Measurements from ENCODE around the gene GALK2.

The GALK2 gene

GRCh38 chr15:49265911-49266310 is 95.9 kb downstream of the GALK2 start:
- Histone ChIP-seq H2BK5ac (ENCODE audit: low read length) (no peak overlapping the region), H2BK12ac (ENCODE audit: low read length) (no peak overlapping the region), H3K9me3 (replicated peaks in 1 of 2; ENCODE audit: control insufficient read depth in 2 of 2, insufficient read depth in 1 of 2, low read depth in 1 of 2, low read length in 2 of 2) (peaks cover 0 to 11% of the 10 kb centered on the region in 2 donors), H3K27ac (replicated peaks; ENCODE audit: low read length) (no peak overlapping the region), H3K4me2 (ENCODE audit: insufficient read depth, low read length, poor library complexity, severe bottlenecking) (no peak overlapping the region), H3K4me1 (ENCODE audit: control insufficient read depth in 2 of 2, insufficient read depth in 1 of 2, low read depth in 1 of 2, low read length in 2 of 2) (peaks cover 0 to 2% of the 10 kb centered on the region in 2 donors), H4K91ac (ENCODE audit: low read depth, low read length, poor library complexity) (no peak overlapping the region), H3K27me3 (ENCODE audit: control insufficient read depth in 3 of 3, insufficient read depth in 3 of 3, low read depth in 1 of 3, low read length in 3 of 3) (no peaks in the 10 kb centered on the region), H3K23ac (ENCODE audit: low read depth, low read length, poor library complexity) (no peak overlapping the region), H2BK120ac (ENCODE audit: low read depth, low read length) (no peak overlapping the region), H3K9ac (ENCODE audit: low read depth, low read length, poor library complexity) (no peak overlapping the region), H3K36me3 (replicated peaks in 1 of 2; ENCODE audit: control insufficient read depth in 2 of 2, insufficient read depth in 2 of 2, low read length in 2 of 2) (no peaks in the 10 kb centered on the region), H3K14ac (ENCODE audit: low read length) (no peak overlapping the region), H2AK5ac (ENCODE audit: low read depth, low read length) (no peak overlapping the region), H3K4me3 (ENCODE audit: low read length in 2 of 2) (no peak overlapping the region), H3K18ac (ENCODE audit: low read length) (no peak overlapping the region), H3K4ac (ENCODE audit: low read length) (no peak overlapping the region), H3K79me1 (ENCODE audit: low read depth, low read length) (peaks cover 1% of the 10 kb centered on the region), H2AFZ (ENCODE audit: low read length) (no peak overlapping the region), H4K8ac (ENCODE audit: low read depth, low read length) (no peak overlapping the region), H2BK15ac (ENCODE audit: low read length) (no peak overlapping the region)
- no peak for DNase-seq (ENCODE audit: low spot score)
- WGBS, 2 donors (ENCODE audit: extremely low coverage in 2 of 2, insufficient read length in 2 of 2, insufficient replicate concordance in 1 of 2) = no CpG with 5 or more reads among the region's 3 CpGs

- DNase-seq (ENCODE audit: low spot score) = peak; percentile 2
- no peak overlapping the region for H2BK5ac ChIP-seq (ENCODE audit: low read length)
- no peak overlapping the region for H4K91ac ChIP-seq (ENCODE audit: low read depth, low read length, poor library complexity)
- H2AK5ac ChIP-seq (ENCODE audit: low read depth, low read length) = no peak overlapping the region
- no peak overlapping the region for H3K18ac ChIP-seq (ENCODE audit: low read length)
- H3K27me3 ChIP-seq (ENCODE audit: control insufficient read depth in 3 of 3, insufficient read depth in 3 of 3, low read depth in 1 of 3, low read length in 3 of 3) = no peaks in the 10 kb centered on the region
- no peaks in the 10 kb centered on the region for H3K36me3 ChIP-seq (replicated peaks in 1 of 2; ENCODE audit: control insufficient read depth in 2 of 2, insufficient read depth in 2 of 2, low read length in 2 of 2)
- H3K4ac ChIP-seq (ENCODE audit: low read length) = no peak overlapping the region
- H3K4me2 ChIP-seq (ENCODE audit: insufficient read depth, low read length, poor library complexity, severe bottlenecking) = no peak overlapping the region
- H2AFZ ChIP-seq (ENCODE audit: low read length) = no peak overlapping the region
- H3K9me3 ChIP-seq (replicated peaks in 1 of 2; ENCODE audit: control insufficient read depth in 2 of 2, insufficient read depth in 1 of 2, low read depth in 1 of 2, low read length in 2 of 2) = peaks cover 0 to 3% of the 10 kb centered on the region in 2 donors
- no peak overlapping the region for H3K23ac ChIP-seq (ENCODE audit: low read depth, low read length, poor library complexity)
- no peak overlapping the region for H3K9ac ChIP-seq (ENCODE audit: low read depth, low read length, poor library complexity)
- H2BK15ac ChIP-seq (ENCODE audit: low read length) = no peak overlapping the region
- no peaks in the 10 kb centered on the region for H3K79me1 ChIP-seq (ENCODE audit: low read depth, low read length)
- no CpG with 5 or more reads among the region's 8 CpGs for WGBS, 2 donors (ENCODE audit: extremely low coverage in 2 of 2, insufficient read length in 2 of 2, insufficient replicate concordance in 1 of 2)
- H4K8ac ChIP-seq (ENCODE audit: low read depth, low read length) = no peak overlapping the region
- no peak overlapping the region for H2BK120ac ChIP-seq (ENCODE audit: low read depth, low read length)
- no peak overlapping the region for H3K27ac ChIP-seq (replicated peaks; ENCODE audit: low read length)
- no peak overlapping the region for H2BK12ac ChIP-seq (ENCODE audit: low read length)
- no peak overlapping the region for H3K4me3 ChIP-seq (ENCODE audit: low read length in 2 of 2)
- H3K4me1 ChIP-seq (ENCODE audit: control insufficient read depth in 2 of 2, insufficient read depth in 1 of 2, low read depth in 1 of 2, low read length in 2 of 2) = peaks cover 0 to 5% of the 10 kb centered on the region in 2 donors
- H3K14ac ChIP-seq (ENCODE audit: low read length) = no peak overlapping the region
Measured at GRCh38 chr15:49270541-49271421, 100.7 kb downstream of the GALK2 start.

- Histone ChIP-seq H3K9me3 (replicated peaks in 1 of 2; ENCODE audit: control insufficient read depth in 2 of 2, insufficient read depth in 1 of 2, low read depth in 1 of 2, low read length in 2 of 2) (no peaks in the 10 kb centered on the region), H3K36me3 (replicated peaks in 1 of 2; ENCODE audit: control insufficient read depth in 2 of 2, insufficient read depth in 2 of 2, low read length in 2 of 2) (no peaks in the 10 kb centered on the region), H3K9ac (ENCODE audit: low read depth, low read length, poor library complexity) (no peak overlapping the region), H3K18ac (ENCODE audit: low read length) (no peak overlapping the region), H3K27ac (replicated peaks; ENCODE audit: low read length) (no peak overlapping the region), H3K27me3 (ENCODE audit: control insufficient read depth in 3 of 3, insufficient read depth in 3 of 3, low read depth in 1 of 3, low read length in 3 of 3) (no peaks in the 10 kb centered on the region), H3K14ac (ENCODE audit: low read length) (no peak overlapping the region), H3K4me3 (ENCODE audit: low read length in 2 of 2) (no peak overlapping the region), H3K4ac (ENCODE audit: low read length) (no peak overlapping the region), H2BK120ac (ENCODE audit: low read depth, low read length) (no peak overlapping the region), H4K8ac (ENCODE audit: low read depth, low read length) (no peak overlapping the region), H4K91ac (ENCODE audit: low read depth, low read length, poor library complexity) (no peak overlapping the region), H2BK5ac (ENCODE audit: low read length) (no peak overlapping the region), H2AK5ac (ENCODE audit: low read depth, low read length) (no peak overlapping the region), H3K4me2 (ENCODE audit: insufficient read depth, low read length, poor library complexity, severe bottlenecking) (no peak overlapping the region), H2BK12ac (ENCODE audit: low read length) (no peak overlapping the region), H3K4me1 (ENCODE audit: control insufficient read depth in 2 of 2, insufficient read depth in 1 of 2, low read depth in 1 of 2, low read length in 2 of 2) (peaks cover 0 to 5% of the 10 kb centered on the region in 2 donors), H3K23ac (ENCODE audit: low read depth, low read length, poor library complexity) (no peak overlapping the region), H2BK15ac (ENCODE audit: low read length) (no peak overlapping the region), H2AFZ (ENCODE audit: low read length) (no peak overlapping the region), H3K79me1 (ENCODE audit: low read depth, low read length) (no peaks in the 10 kb centered on the region)
- DNase-seq (ENCODE audit: low spot score) = no peak
- WGBS, 2 donors (ENCODE audit: extremely low coverage in 2 of 2, insufficient read length in 2 of 2, insufficient replicate concordance in 1 of 2) = no CpG with 5 or more reads among the region's 2 CpGs
Measured at GRCh38 chr15:49273734-49274318, 103.8 kb downstream of the GALK2 start.

DNA sequence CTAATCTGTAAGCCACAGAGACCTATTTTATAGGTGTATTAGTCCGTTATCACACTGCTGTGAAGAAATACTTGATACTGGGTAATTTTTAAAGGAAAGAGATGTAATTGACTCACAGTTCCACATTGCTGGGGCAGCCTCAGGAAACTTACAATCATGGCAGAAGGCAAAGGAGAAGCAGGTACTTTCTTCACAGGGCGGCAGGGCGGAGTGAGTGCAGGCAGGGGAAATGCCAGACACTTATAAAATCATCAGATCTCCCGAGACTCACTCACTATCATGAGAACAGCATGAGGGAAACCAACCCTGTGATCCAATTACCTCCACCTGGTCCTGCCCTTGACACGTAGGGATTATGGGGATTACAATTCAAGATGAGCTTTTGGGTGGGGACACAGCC is 108.7 kb downstream of the GALK2 start:
- WGBS, 2 donors (ENCODE audit: extremely low coverage in 2 of 2, insufficient read length in 2 of 2, insufficient replicate concordance in 1 of 2) = no CpG with 5 or more reads among the region's 5 CpGs
- H2BK12ac ChIP-seq (ENCODE audit: low read length) = no peak overlapping the region
- no peak overlapping the region for H3K18ac ChIP-seq (ENCODE audit: low read length)
- no peak for DNase-seq (ENCODE audit: low spot score)
- H3K9ac ChIP-seq (ENCODE audit: low read depth, low read length, poor library complexity) = no peak overlapping the region
- no peak overlapping the region for H2BK5ac ChIP-seq (ENCODE audit: low read length)
- no peak overlapping the region for H4K8ac ChIP-seq (ENCODE audit: low read depth, low read length)
- H3K4ac ChIP-seq (ENCODE audit: low read length) = no peak overlapping the region
- no peak overlapping the region for H4K91ac ChIP-seq (ENCODE audit: low read depth, low read length, poor library complexity)
- H3K9me3 ChIP-seq (replicated peaks in 1 of 2; ENCODE audit: control insufficient read depth in 2 of 2, insufficient read depth in 1 of 2, low read depth in 1 of 2, low read length in 2 of 2) = no peaks in the 10 kb centered on the region
- no peaks in the 10 kb centered on the region for H3K27me3 ChIP-seq (ENCODE audit: control insufficient read depth in 3 of 3, insufficient read depth in 3 of 3, low read depth in 1 of 3, low read length in 3 of 3)
- H3K14ac ChIP-seq (ENCODE audit: low read length) = no peak overlapping the region
- no peak overlapping the region for H3K27ac ChIP-seq (replicated peaks; ENCODE audit: low read length)
- H3K4me2 ChIP-seq (ENCODE audit: insufficient read depth, low read length, poor library complexity, severe bottlenecking) = no peak overlapping the region
- no peaks in the 10 kb centered on the region for H3K79me1 ChIP-seq (ENCODE audit: low read depth, low read length)
- no peaks in the 10 kb centered on the region for H3K36me3 ChIP-seq (replicated peaks in 1 of 2; ENCODE audit: control insufficient read depth in 2 of 2, insufficient read depth in 2 of 2, low read length in 2 of 2)
- peaks cover 0 to 1% of the 10 kb centered on the region in 2 donors for H3K4me1 ChIP-seq (ENCODE audit: control insufficient read depth in 2 of 2, insufficient read depth in 1 of 2, low read depth in 1 of 2, low read length in 2 of 2)
- no peak overlapping the region for H2AFZ ChIP-seq (ENCODE audit: low read length)
- H3K23ac ChIP-seq (ENCODE audit: low read depth, low read length, poor library complexity) = no peak overlapping the region
- H3K4me3 ChIP-seq (ENCODE audit: low read length in 2 of 2) = no peak overlapping the region
- no peak overlapping the region for H2BK120ac ChIP-seq (ENCODE audit: low read depth, low read length)
- no peak overlapping the region for H2BK15ac ChIP-seq (ENCODE audit: low read length)
- H2AK5ac ChIP-seq (ENCODE audit: low read depth, low read length) = no peak overlapping the region
